Small intestine (tissue), 7 donors: Measurements from ENCODE around the gene CDH16. TPM values are rescaled to one million over a fixed set of nuclear protein-coding genes. Genes with fewer than 3 reads are reported as not detected.

Experiments used
- DNase-seq, 2 donors: peaks; one replicate each; pipeline versions ENCODE4 v3.0.0 to v3.0.0-alpha.2; 2013
- FAIRE-seq: peaks from 2 replicates; lab custom pipeline; 2012; peaks lifted over from hg19 to GRCh38; lab: Jason Lieb, UNC
- H3K27ac ChIP-seq, 3 donors: one replicate each; pipeline ENCODE4 v1.5.1; 2013; ENCODE audit warnings: low read length in 2 of 3, mild to moderate bottlenecking in 2 of 3, control low read depth in 1 of 3, inconsistent platforms in 1 of 3, low read depth in 1 of 3, moderate library complexity in 1 of 3
- H3K27me3 ChIP-seq, 3 donors: one replicate each; pipeline ENCODE4 v1.6.1; 2013; ENCODE audit warnings: low read length in 3 of 3, inconsistent platforms in 1 of 3; ENCODE audit not compliant: control insufficient read depth in 3 of 3, insufficient read depth in 3 of 3
- H3K36me3 ChIP-seq, 3 donors: one replicate each; pipeline ENCODE4 v1.6.1; 2013; ENCODE audit warnings: low read length in 3 of 3, inconsistent platforms in 1 of 3, low read depth in 1 of 3, mild to moderate bottlenecking in 1 of 3, moderate library complexity in 1 of 3; ENCODE audit not compliant: control insufficient read depth in 3 of 3, insufficient read depth in 2 of 3
- H3K4me1 ChIP-seq, 3 donors: one replicate each; pipeline ENCODE4 v1.6.1; 2013; ENCODE audit warnings: low read length in 2 of 3, inconsistent platforms in 1 of 3, low read depth in 1 of 3, mild to moderate bottlenecking in 1 of 3, moderate library complexity in 1 of 3; ENCODE audit not compliant: control insufficient read depth in 3 of 3, insufficient read depth in 2 of 3
- H3K4me3 ChIP-seq, 3 donors: one replicate each; pipeline ENCODE4 v1.5.1; 2013; ENCODE audit warnings: low read length in 3 of 3, control low read depth in 1 of 3, inconsistent platforms in 1 of 3, low read depth in 1 of 3, mild to moderate bottlenecking in 1 of 3, moderate library complexity in 1 of 3
- H3K9me3 ChIP-seq, 2 donors: one replicate each; pipeline ENCODE4 v1.6.1; 2013; ENCODE audit warnings: low read depth in 1 of 2, low read length in 1 of 2; ENCODE audit not compliant: control insufficient read depth in 2 of 2, insufficient read depth in 1 of 2
- WGBS, 3 donors: extraction: QIAGEN DNeasy Blood & Tissue Kit; methylation state at CpG; one replicate each; pipeline ENCODE4 v1.1.7; 2013; 5-methylcytosine and 5-hydroxymethylcytosine counted together
- polyA plus RNA-seq, 4 donors: library from polyadenylated mRNA; stranded (reverse) in 3 of 4; unstranded in 1 of 4; fragments of 200-250 nt in 3 of 4; fragments of 120-200 nt in 1 of 4; gene quantifications; one replicate each; pipeline versions ENCODE4 v1.2.1 to v1.2.3, GENCODE V29; 2013
- donor health status: healthy with polysubstance abuse.
- donor health status: control.
- donor health status: control.
- donor health status: Bipolar disorder and iron deficiency.
- donor health status: healthy.

Gene CDH16
- polyA plus RNA-seq, 4 donors, result 0.91 to 8.5 (median 4.4) TPM

GRCh38 chr16:66923247-66923731 lies 4.6 kb upstream of the CDH16 start:
- H3K36me3 ChIP-seq, result no peaks in the 10 kb centered on the region
- FAIRE-seq (no peak), DNase-seq (no peak)
- H3K9me3 ChIP-seq, result no peaks in the 10 kb centered on the region
- peaks cover 0 to 33% (median 0%) of the 10 kb centered on the region in 3 donors for H3K27me3 ChIP-seq
- H3K4me3 ChIP-seq, result no peak overlapping the region
- WGBS, 3 donors, result 73 to 88% (median 84%) methylated on average over 18 of the region's 18 CpGs
- peaks cover 0 to 34% (median 3%) of the 10 kb centered on the region in 3 donors for H3K4me1 ChIP-seq
- no peak overlapping the region for H3K27ac ChIP-seq

DNA sequence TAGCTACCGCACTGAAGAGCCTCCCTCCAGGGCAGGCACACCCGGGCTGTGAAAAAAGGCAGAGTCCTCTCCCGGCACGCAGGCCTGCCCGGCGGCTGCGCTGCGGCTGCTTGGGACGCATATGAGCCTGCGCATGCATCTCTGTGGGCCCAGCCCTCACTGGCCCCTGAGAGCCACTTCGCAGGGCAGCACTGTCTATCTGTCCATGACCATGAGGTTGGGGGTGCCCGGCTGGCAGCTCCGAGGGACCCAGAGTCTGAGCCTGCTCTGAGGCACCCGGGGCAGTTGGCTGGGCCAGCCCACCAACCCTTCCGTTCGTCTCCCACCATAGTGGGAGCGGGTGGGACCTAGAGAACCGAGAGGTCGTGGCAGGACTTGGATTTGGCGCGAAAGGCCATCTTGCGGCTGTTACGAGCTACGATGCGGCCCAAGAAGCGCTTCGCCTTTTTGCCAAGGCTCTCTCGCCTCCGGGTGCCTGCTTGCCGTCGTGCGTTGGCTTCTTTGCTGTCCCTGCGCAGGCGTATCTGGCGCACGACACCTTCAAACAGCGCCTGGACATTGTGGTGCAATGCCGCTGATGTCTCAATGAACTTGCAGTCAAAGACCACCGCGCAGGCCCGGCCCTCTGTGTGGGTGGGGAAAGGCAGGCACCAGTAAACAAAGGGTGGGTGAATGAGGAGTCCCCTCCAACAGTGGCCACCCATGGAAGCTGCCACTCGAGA lies 3.2 kb upstream of the CDH16 start:
- H3K27me3 ChIP-seq, result peaks cover 0 to 33% (median 0%) of the 10 kb centered on the region in 3 donors
- FAIRE-seq (no peak), DNase-seq (no peak)
- WGBS, 3 donors, result 76 to 81% (median 79%) methylated on average over 40 to 42 of the region's 42 CpGs
- H3K4me1 ChIP-seq, result peaks cover 3 to 36% (median 4%) of the 10 kb centered on the region in 3 donors
- no peaks in the 10 kb centered on the region for H3K9me3 ChIP-seq
- no peaks in the 10 kb centered on the region for H3K36me3 ChIP-seq
- H3K27ac ChIP-seq, result no peak overlapping the region
- H3K4me3 ChIP-seq, result no peak overlapping the region

DNA sequence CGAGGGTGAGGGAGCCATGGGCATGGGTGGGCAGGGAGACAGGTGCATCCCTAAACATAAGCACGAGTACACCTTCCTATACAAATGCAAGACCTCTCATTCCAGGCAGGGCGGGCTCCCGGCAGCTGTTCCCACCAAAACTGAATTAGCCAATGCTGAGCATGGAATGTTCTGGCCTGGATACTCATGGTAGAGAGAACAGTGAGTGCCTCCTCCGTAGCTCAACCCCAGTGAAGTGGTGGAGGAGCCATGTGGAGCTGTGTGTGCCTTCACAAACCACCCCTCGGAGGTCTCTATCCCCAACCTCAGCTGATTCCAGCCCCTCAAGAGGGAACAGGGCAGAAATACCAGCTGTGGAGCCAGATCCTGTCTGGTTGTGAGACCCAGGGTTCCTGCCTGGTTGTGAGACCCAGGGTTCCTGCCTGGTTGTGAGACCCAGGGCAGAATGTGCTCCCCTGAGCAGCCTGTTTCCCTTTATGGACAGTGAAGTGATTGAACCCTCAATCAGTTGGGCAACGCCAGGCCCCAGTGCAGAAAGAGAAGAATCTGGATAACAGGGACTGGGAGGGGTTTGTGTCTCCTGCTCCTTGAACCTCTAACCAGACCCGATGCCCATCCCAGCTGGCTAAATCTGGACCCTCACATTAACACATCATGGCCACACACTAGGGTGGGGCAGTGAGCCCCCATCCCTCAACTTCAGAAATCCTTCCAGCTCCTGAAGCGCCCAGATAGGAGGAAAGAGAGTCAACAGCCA lies 2.4 kb upstream of the CDH16 start:
- no peak overlapping the region for H3K27ac ChIP-seq
- no peaks in the 10 kb centered on the region for H3K36me3 ChIP-seq
- DNase-seq (no peak), FAIRE-seq (no peak)
- WGBS, 3 donors, result 70 to 79% (median 73%) methylated on average over 9 of the region's 9 CpGs
- H3K4me3 ChIP-seq, result no peak overlapping the region
- peaks cover 3 to 36% (median 4%) of the 10 kb centered on the region in 3 donors for H3K4me1 ChIP-seq
- H3K27me3 ChIP-seq, result peaks cover 0 to 29% (median 0%) of the 10 kb centered on the region in 3 donors
- H3K9me3 ChIP-seq, result no peaks in the 10 kb centered on the region

DNA sequence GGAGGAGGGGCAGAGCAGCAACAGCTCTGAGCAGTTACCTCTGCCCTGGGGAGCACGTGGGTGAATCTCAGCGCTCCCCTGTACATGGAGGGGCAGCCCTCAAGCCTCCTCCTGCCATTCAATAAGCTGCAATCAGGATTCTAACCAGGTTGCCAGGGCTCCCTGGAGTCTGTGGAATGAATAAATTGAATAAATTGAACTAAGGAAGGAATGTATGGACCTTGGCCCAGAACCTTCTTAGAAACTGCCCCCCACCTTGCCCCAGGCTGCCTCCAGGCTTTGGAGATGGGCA lies 1.6 kb upstream of the CDH16 start:
- DNase-seq (no peak), FAIRE-seq (no peak)
- Histone ChIP-seq H3K4me3 (no peak overlapping the region), H3K27me3 (peaks cover 0 to 20% (median 0%) of the 10 kb centered on the region in 3 donors), H3K4me1 (peaks cover 3 to 30% (median 4%) of the 10 kb centered on the region in 3 donors), H3K36me3 (no peaks in the 10 kb centered on the region), H3K9me3 (no peaks in the 10 kb centered on the region), H3K27ac (no peak overlapping the region)
- WGBS, 3 donors, result 46 to 68% (median 64%) methylated on average over 2 of the region's 2 CpGs

- WGBS, 3 donors, result 69 to 71% (median 70%) methylated on average over 5 of the region's 5 CpGs
- no peak for DNase-seq
Observed at GRCh38 chr16:66919569-66920298, 1.0 kb upstream of the CDH16 start.

GRCh38 chr16:66918355-66918754 lies 330 bp downstream of the CDH16 start:
- H3K36me3 ChIP-seq, result no peaks in the 10 kb centered on the region
- H3K4me3 ChIP-seq, result no peak overlapping the region
- DNase-seq, result no peak
- peaks cover 0 to 25% (median 4%) of the 10 kb centered on the region in 3 donors for H3K4me1 ChIP-seq
- no peaks in the 10 kb centered on the region for H3K9me3 ChIP-seq
- peaks cover 0 to 2% (median 0%) of the 10 kb centered on the region in 3 donors for H3K27me3 ChIP-seq
- no peak for FAIRE-seq
- WGBS, 3 donors, result 81 to 91% (median 87%) methylated on average over 6 of the region's 6 CpGs
- peak overlapping the region in 1 of 3 donors; percentile 25 for H3K27ac ChIP-seq

More at GRCh38 chr16:66919569-66920298, 1.0 kb upstream of the CDH16 start:
- no peak for FAIRE-seq
- H3K36me3 ChIP-seq, result no peaks in the 10 kb centered on the region
- no peak overlapping the region for H3K27ac ChIP-seq
- H3K27me3 ChIP-seq, result peaks cover 0 to 16% (median 0%) of the 10 kb centered on the region in 3 donors
- H3K9me3 ChIP-seq, result no peaks in the 10 kb centered on the region
- peaks cover 2 to 28% (median 4%) of the 10 kb centered on the region in 3 donors for H3K4me1 ChIP-seq
- no peak overlapping the region for H3K4me3 ChIP-seq

- H3K27ac ChIP-seq, result no peak overlapping the region
- DNase-seq (no peak), FAIRE-seq (no peak)
- peaks cover 0 to 25% (median 4%) of the 10 kb centered on the region in 3 donors for H3K4me1 ChIP-seq
- H3K36me3 ChIP-seq, result no peaks in the 10 kb centered on the region
- H3K4me3 ChIP-seq, result no peak overlapping the region
- 58 to 79% (median 60%) methylated on average over 9 of the region's 9 CpGs for WGBS, 3 donors
- H3K27me3 ChIP-seq, result peaks cover 0 to 2% (median 0%) of the 10 kb centered on the region in 3 donors
- H3K9me3 ChIP-seq, result no peaks in the 10 kb centered on the region
Observed at GRCh38 chr16:66917741-66918140, 944 bp downstream of the CDH16 start.

GRCh38 chr16:66916518-66916917 lies 2.2 kb downstream of the CDH16 start:
- Histone ChIP-seq H3K27me3 (peaks cover 0 to 2% (median 0%) of the 10 kb centered on the region in 3 donors), H3K4me3 (no peak overlapping the region), H3K27ac (no peak overlapping the region), H3K4me1 (peaks cover 0 to 22% (median 4%) of the 10 kb centered on the region in 3 donors), H3K36me3 (peaks cover 0 to 2% (median 0%) of the 10 kb centered on the region in 3 donors), H3K9me3 (no peaks in the 10 kb centered on the region)
- DNase-seq (no peak), FAIRE-seq (no peak)
- 86 to 91% (median 88%) methylated on average over 6 of the region's 6 CpGs for WGBS, 3 donors
